Bone marrow (tissue), 2 donors: ENCODE measurements around the gene MPC1.
"Not testable (repeated sequence)": the region's sequence is repeated elsewhere in the genome, so short reads cannot be mapped to it uniquely, and the experiment has no call there.

Source experiments
- DNase-seq, 2 donors: peaks; one replicate each; lab custom pipeline; 2025; lab: John Stamatoyannopoulos, UW

MPC1 gene

GRCh38 chr6:166406197-166406596 lies 23.5 kb upstream of the MPC1 start:
- no peak for DNase-seq

- DNase-seq, result no peak
Observed at GRCh38 chr6:166405386-166405785, 22.6 kb upstream of the MPC1 start.

GRCh38 chr6:166402582-166403277 lies 20.0 kb upstream of the MPC1 start:
- no peak for DNase-seq

- peak; percentile 2 to 23 for DNase-seq
Observed at GRCh38 chr6:166400649-166401250, 18.0 kb upstream of the MPC1 start.

GRCh38 chr6:166400181-166400580 lies 17.4 kb upstream of the MPC1 start:
- no peak for DNase-seq

- DNase-seq, result no peak
Observed at GRCh38 chr6:166398348-166398747, 15.6 kb upstream of the MPC1 start.

- DNase-seq, result no peak
Observed at GRCh38 chr6:166397849-166398248, 15.1 kb upstream of the MPC1 start.

- no peak for DNase-seq
Observed at GRCh38 chr6:166395778-166396177, 13.0 kb upstream of the MPC1 start.

GRCh38 chr6:166395351-166395750 lies 12.6 kb upstream of the MPC1 start:
- DNase-seq, result no peak

GRCh38 chr6:166394036-166394892 lies 11.5 kb upstream of the MPC1 start:
- DNase-seq, result no peak

- DNase-seq, result no peak
Observed at GRCh38 chr6:166393535-166393823, 10.7 kb upstream of the MPC1 start.

- DNase-seq, result not testable (repeated sequence)
Observed at GRCh38 chr6:166392755-166393534, 10.2 kb upstream of the MPC1 start.

- no peak for DNase-seq
Observed at GRCh38 chr6:166389119-166389518, 6.4 kb upstream of the MPC1 start.

- DNase-seq, result no peak
Observed at GRCh38 chr6:166388290-166389004, 5.7 kb upstream of the MPC1 start.

- DNase-seq, result no peak
Observed at GRCh38 chr6:166387642-166388289, 5.0 kb upstream of the MPC1 start.

GRCh38 chr6:166387098-166387497 lies 4.4 kb upstream of the MPC1 start:
- not testable (repeated sequence) for DNase-seq

- no peak for DNase-seq
Observed at GRCh38 chr6:166386111-166386510, 3.4 kb upstream of the MPC1 start.

- DNase-seq, result not testable (repeated sequence)
Observed at GRCh38 chr6:166383802-166384363, 1.1 kb upstream of the MPC1 start.

- DNase-seq, result no peak
Observed at GRCh38 chr6:166382500-166382932, 224 bp downstream of the MPC1 start.

- peak; percentile 32 to 50 for DNase-seq
Observed at GRCh38 chr6:166381733-166382499, 824 bp downstream of the MPC1 start.
